HG03139 (cell line): ENCODE measurements around the gene CACNA1H.
"Not testable (repeated sequence)": the region's sequence is repeated elsewhere in the genome, so short reads cannot be mapped to it uniquely, and the experiment has no call there.

Experiments
- ATAC-seq: cut with Tn5 transposase; IDR thresholded peaks from one replicate; pipeline ENCODE4 v1.9.1; 2021; ENCODE audit not compliant: unreplicated experiment

The CACNA1H gene

DNA sequence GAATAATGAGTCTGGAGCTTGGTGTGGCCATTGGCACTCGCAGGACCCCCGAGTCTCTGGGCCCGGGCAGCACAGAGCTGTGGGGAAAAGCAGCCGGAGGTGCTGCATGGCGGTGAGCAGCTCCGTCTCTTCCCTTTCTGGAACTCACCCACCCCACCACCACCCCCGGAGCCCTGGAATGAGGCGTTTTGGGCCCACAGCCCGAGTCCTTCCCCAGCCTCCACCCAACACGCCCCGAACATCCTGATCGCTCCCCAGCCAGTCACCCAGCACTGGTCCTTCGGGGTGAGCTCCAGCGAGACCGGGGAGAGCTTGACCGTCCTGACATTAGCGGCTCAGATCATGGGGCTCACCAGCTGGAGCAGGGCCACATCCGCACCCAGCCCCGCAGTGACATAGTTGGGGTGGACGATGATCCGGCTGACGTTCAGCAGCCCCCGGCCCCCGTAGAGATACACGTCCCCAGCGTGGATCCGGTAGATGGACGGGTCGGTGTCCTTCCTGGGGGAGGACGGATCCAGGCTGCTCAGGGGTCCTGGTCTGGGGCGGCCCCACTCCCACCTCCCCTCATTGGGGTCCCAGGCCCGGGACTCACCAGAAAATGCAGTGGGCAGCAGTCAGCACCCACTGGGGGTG is 109.4 kb downstream of the CACNA1H start:
- ATAC-seq, result no peak

DNA sequence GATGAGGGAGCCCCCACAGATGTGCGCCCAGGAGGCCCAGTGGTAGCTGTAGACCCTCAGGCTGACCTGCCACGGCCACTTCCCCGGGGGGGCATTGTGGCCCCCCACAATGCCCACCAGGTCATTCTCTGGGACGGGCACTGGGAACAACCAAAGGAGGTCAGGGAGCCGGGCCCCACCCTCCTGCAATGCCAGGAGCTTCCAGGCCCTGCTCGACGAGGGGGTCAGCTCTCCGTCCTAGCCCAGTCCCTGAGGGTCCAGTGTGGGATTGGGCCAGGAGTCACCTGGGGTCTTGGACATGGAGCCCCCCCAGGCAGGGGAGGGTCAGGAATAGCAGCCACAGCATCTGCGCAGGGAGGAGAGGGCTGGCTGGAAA is 109.9 kb downstream of the CACNA1H start:
- no peak for ATAC-seq

DNA sequence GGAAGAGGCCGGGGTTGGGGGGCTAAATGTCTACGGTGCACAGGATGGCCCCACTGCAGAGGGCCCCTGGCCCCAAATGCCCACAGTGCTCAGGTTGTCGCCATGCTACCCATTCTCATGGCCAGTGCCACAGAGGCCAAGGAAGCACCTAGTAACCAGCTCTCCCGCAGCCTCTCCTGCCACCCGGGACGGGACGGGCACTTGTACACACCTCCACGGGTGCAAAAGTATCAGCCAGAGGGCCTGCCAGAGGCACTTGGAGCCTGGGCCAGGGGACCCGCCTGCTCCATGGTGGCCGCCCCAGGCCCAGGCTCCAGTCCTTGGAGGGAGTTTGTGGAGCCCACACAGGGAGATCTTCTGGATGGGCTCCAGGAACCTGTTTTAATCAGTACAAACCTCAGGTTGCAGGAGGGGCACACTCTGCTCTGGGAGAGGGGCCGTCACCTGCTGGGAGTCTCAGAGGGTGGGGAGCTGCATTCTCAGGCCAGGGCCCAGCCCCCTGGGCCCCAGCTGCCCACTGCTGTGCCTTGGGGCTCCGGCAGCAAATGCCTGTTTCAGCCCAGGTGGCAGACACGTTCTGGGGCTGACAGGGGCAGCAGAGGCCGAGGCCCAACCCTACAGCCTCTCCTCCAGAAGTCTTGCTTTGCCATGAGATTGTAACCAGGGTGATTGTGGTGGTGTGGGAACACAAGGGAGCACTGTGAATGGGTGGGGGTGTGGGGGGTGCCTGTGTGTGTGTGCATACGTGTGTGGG is 110.9 kb downstream of the CACNA1H start:
- ATAC-seq, result no peak

DNA sequence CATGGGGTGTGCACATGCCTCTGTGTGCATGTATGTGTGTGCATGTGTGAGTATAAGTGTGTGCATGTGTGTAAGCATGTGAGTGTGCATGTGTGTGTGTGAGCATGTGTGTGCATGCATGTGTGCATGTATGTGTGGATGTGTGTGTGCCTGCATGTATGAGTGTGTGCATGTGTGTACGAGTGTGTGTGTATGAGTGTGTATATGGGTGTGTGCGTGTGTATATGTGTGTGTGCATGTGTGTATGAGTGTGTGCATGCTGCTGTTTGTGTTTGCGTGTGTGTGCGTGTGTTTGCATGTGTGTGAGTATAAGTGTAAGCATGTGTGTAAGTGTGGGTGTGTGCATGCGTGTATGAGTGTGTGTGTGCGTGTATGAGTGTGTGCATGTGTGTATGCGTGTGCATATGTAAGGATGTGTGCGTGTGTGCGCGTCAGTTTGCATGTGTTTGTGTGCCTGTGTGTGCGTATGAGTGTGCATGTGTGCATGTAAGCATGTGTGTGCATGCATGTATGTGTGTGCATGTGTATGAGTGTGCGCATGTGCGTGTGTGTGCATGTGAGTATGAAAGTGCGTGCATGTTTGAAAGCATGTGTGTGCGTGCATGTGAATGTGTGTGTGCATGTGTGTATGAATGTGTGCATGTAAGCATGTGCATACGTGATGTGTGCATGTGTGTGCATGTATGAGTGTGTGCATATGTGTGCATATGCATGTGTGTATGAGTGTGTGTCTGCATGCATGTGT is 111.6 kb downstream of the CACNA1H start:
- no peak for ATAC-seq

DNA sequence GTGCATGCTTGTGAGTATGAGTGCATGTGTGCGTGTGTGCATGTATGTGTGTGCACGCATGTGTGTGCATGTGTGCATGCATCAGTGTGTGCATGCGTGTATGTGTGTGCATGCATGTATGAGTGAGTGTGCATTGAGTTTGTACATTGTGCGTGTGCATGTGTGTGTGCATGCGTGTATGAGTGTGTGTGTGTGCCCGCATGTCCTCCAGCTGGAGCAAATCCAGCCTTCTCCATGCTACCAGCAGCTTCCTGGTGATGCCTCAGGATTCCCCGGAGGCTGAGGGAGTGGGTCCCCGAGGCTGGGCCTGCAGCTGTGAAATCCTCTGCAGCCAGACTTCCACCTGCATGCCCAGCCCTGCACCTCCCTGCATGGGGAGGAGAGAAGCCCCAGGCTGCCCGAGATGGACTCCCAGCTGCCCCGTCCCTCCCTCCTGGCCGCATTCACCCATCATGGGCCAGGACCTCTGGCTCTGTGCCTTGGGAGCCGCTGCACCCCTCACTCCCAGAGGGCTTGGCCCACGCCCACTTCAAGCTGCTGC is 112.3 kb downstream of the CACNA1H start:
- ATAC-seq, result no peak

DNA sequence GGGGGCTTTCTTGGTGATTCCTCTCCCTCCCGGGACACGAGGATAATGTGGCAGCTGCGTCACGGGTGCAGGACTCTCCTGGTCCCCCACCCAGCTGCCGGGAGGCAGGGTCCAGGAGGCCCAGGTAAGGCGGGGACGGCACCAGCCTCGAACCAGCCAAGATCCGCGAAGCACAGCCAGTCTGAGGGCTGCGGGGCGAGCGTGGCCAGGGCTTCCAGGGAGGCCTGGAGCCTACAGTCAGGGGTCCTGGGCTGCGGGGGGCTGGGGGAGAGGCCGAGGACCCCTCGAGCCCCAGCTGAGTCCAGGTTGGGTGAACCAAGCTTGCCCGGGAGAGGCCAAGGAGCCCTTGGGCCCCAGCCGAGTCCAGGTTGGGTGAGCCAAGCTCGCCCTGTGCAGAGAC is 112.9 kb downstream of the CACNA1H start:
- ATAC-seq, result no peak

DNA sequence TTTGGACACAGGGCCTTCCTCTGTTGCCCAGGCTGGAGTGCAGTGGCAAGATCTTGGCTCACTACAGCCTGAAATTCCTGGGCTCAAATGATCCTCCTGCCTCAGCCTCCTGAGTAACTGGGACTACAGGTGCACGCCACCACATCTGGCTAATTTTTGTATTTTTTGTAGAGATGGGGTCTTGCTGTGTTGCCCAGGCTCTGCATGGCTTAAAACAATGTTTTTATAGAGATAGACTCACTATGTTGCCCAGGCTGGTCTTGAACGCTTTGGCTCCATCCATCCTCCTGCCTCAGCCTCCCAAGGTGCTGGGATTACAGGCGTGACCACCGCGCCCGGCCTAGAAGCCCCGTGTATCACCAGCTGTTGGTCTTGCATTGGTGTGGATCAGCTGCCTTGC is 116.5 kb downstream of the CACNA1H start:
- not testable (repeated sequence) for ATAC-seq

DNA sequence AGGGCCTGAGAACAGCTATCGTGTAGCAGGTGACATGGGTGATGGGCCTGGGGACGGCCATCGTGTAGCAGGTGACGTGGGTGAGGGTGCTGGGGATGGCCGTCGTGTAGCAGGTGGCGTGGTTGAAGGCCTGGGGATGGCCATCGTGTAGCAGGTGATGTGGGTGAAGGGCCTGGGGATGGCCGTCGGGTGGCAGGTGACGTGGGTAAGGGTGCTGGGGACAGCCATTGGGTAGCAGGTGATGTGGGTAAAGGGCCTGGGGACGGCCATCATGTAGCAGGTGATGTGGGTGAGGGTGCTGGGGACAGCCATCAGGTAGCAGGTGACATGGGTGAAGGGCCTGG is 118.4 kb downstream of the CACNA1H start:
- ATAC-seq, result no peak
